CD4-positive, alpha-beta T cell treated with Interferon gamma for 1 hour (primary cell): ENCODE measurements around the gene GOLGA2.

Source experiments
- DNase-seq: peaks from one replicate; pipeline ENCODE4 v3.0.0-alpha.2; 2020

GOLGA2 gene, protein sequence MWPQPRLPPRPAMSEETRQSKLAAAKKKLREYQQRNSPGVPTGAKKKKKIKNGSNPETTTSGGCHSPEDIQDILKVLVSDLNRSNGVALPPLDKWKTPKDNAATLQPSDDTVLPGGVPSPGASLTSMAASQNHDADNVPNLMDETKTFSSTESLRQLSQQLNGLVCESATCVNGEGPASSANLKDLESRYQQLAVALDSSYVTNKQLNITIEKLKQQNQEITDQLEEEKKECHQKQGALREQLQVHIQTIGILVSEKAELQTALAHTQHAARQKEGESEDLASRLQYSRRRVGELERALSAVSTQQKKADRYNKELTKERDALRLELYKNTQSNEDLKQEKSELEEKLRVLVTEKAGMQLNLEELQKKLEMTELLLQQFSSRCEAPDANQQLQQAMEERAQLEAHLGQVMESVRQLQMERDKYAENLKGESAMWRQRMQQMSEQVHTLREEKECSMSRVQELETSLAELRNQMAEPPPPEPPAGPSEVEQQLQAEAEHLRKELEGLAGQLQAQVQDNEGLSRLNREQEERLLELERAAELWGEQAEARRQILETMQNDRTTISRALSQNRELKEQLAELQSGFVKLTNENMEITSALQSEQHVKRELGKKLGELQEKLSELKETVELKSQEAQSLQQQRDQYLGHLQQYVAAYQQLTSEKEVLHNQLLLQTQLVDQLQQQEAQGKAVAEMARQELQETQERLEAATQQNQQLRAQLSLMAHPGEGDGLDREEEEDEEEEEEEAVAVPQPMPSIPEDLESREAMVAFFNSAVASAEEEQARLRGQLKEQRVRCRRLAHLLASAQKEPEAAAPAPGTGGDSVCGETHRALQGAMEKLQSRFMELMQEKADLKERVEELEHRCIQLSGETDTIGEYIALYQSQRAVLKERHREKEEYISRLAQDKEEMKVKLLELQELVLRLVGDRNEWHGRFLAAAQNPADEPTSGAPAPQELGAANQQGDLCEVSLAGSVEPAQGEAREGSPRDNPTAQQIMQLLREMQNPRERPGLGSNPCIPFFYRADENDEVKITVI

DNA sequence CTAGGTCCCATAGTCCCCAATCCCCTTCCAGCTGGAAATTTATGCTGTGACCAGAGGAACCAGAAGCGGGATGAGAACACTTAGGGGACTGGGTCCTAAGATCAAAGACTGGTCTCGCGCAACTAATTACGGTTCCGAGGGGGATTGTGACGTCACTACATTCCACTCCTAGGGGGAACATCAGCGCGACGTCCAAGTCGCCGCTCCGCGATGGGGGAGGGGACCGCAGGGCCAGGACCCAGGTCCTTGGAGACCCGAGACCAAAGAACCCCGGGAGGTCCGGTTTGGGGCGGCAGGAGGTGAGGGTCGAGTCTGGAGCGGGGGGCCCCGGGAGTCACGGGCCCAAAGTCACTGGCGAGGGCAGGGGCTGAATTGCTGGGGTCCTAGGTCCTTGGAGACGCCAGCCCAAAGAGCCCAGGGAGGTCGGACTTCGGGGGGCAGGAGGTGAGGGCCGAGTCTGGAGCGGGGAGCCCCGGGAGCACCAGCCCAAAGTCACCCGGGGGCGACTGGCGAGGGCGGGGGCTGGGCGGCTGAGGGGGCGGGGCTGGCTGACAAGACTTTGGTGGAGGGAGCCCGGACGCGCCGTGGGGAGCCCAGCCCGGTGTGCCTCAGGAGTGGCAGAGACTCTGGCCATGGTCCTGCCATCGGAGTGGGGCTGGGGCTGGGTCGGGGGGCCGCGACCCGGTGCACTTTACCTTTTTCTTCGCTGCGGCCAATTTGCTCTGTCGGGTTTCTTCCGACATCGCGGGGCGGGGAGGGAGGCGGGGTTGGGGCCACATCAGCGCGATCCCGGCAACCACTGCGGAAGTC, at the start of gene GOLGA2:
Gene GOLGA2, minus strand, starts transcription at position 810 of the 810 bp plus-strand sequence. Its CDS starts 31 bp downstream, at position 779.
- DNase-seq: no peak

DNA sequence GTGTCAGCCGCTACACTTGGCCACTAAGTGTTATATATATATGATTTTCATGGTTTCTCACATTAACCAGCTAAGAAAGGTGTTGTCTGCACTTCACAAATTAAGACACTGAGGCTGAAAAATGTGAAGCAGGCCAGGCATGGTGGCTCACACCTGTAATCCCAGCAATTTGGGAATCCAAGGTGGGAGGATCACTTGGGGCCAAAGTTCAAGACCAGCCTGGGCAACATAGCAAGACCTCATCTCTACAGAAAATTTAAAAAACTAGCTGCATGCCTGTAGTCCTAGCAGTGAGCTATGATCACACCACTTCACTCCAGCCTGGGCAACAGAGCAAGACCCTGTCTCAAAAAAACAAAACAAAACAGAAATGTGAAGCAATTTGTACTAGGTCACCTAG, 48.6 kb upstream of the GOLGA2 start:
- no peak for DNase-seq

DNA sequence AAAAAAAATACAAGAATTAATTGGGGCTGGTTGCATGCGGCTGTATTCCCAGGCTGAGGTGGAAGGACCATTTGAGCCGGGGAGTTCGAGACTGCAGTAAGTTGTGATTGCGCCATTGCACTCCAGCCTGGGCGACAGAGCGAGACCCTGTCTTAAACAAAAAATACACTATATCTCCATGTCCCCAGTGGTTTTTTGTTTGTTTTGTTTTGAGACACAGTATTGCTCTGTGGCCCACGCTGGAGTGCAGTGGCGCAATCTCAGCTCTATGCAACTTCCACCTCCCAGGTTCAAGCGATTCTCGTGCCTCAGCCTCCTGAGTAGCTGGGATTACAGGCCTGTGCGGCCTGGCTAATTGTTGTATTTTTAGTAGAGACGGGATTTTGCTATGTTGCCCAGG, 48.0 kb upstream of the GOLGA2 start:
- DNase-seq: no peak

DNA sequence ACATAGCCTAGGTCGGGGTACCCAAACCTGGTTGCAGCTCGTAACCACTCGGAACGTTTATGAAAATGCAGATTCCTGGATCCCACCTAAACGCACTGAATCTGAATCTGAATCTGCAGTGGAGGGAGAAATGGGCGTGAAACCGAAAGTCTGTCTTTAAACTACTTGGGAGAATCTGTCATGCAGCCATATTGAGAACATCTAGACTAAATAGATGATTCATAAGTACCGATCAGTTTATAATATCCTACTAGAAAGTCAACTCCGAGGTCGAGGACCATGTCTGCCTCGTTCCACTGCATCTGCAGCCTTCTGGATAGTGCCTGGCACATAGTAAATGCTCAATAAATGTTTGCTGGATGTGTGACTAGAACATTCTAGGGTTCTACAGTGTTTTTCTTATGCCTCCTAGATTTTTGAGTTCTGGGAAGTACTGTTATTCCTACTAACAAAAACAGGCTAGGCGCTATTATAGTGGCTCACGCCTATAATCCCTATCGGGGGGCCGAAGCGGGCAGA, 47.5 kb upstream of the GOLGA2 start:
- DNase-seq: no peak

DNA sequence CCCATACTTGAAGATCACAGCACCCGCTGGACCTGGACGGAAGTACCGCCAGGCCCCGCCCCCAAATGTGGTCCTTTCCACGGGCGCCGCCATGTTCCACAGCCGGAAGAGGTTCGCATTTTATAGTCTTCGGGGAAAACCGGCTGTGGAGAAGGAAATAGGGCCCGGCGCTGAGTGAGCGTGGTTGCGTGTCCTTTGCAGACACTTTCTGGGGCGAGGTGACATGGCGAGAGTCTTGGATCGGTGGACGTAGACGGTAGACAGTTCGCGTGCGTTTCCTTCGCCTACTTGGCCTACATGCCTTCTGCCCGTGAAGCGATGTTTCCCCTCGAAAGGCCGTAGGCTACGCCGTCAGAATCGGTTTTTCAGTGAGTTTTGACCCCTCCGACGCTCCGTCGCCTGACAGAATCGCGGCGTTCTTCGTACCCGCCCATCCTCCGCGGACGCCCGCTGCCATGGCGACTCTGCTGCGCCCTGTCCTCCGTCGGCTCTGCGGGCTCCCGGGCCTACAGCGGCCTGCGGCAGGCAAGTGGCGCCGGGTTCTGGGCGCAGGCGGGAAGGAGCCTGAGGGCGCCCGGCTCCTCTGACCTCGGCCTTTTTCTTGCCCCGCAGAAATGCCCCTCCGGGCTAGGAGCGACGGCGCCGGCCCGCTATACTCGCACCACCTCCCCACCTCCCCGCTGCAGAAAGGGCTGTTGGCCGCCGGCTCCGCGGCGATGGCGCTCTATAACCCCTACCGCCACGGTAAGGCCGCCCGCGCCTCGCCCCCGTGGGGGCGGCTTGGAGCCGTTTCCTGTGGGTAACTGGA, 46.8 kb upstream of the GOLGA2 start, which contains the start of the genes COQ4 and TRUB2:
Gene COQ4, plus strand, starts transcription at position 436 of the 808 bp plus-strand sequence. Its CDS starts 20 bp downstream, at position 456.
Gene TRUB2, minus strand, starts transcription at position 44 of the 808 bp plus-strand sequence. Its CDS starts 39 bp downstream, at position 5.
- peak; percentile 90 for DNase-seq

DNA sequence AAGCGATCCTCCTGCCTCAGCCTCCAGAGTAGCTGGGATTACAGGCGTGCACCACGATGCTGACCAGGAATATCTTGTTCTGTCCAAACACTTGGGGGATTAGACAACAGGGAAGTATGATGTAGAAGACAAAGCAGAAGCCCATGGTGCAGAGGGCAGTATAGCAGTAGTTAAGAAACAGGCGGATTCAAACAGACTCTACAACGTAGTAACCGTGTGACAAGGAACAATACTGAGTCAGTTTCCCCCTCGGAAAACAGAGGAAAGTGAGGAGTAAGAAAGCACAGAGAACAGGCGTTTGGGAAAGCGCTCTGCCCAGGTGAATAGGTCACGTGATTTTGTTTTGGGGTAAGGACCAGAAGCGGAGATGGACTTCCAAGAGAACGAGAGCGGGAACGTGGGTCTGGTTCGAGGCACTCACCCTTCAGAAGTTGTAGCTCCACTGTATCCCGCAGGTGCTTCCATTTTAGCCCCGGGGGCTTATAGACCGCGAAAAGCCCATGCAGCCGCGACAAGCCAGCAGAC, 46.1 kb upstream of the GOLGA2 start:
- no peak for DNase-seq

DNA sequence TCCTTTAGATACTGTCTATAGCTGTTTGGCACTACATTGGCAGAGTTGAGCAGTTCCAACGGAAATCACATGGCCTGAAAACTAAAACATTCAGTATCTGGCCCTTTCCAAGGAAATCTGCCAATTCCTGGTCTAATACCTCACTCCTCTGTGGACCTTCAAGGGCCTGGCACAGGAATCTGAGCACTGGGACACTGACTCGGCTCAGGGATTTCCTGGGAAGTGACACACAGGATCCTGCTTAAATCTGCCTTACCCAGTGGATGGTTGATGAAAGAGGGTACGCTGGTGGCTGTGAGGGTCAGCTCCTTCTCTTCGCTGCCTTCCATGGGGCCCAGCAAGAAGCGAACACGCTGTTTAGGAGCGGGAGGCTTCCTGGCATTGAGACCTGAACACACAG, 45.5 kb upstream of the GOLGA2 start:
- DNase-seq: no peak

DNA sequence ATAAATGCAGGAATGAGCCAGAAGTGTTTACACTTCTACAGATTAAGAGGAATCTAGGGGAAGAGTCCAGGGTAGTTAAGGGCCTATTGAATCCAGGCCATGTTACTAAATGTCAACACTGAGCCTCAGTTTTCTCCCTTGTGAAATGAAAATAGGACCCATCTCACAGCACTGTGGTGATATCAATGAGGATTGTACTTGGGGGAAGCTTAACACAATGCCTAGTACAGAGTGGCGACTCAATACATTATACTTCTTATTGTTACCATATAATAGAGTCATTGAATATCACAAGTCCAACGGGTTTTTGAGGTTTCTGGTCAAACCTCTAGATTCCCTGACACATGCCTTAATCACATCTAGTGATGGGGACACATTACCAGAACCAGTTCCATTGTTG, 41.8 kb upstream of the GOLGA2 start:
- DNase-seq: no peak

DNA sequence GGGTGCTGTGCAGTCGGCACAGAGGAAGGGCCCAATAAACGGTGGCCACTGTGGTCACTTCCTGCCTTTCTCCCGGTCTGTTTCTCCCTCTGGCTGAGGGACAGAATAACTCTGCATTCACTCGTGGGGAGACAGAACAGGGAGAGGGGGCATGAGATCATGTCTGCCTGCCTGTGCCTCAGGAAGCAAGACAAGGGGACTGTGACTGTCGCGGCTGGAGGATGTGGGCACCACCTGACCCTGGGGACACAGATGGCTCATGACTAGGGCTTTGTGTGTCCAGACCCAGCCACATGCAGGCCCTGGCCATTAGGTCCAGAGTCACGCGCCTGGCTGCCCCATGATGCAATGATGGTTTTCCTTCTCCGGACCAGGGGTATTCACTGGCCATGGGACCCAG, 40.6 kb upstream of the GOLGA2 start:
- DNase-seq: no peak

DNA sequence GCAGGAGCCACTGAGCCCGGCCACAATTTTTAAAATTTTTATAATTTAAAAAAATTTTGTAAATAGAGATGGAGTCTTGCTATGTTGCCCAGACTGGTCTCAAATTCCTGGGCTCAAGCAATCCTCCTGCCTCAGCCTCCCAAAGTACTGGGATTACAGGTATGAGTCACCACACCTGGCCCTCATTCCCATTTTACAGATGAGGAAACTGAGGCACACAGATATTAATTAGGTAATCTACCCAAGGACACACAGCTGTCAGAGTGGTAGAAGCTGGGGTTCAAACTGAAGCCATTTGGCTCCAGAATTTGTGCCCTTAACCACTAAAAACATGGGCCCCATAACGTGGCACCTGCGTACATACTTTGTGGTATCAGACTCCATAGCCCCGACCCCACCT, 38.9 kb upstream of the GOLGA2 start:
- DNase-seq: no peak

DNA sequence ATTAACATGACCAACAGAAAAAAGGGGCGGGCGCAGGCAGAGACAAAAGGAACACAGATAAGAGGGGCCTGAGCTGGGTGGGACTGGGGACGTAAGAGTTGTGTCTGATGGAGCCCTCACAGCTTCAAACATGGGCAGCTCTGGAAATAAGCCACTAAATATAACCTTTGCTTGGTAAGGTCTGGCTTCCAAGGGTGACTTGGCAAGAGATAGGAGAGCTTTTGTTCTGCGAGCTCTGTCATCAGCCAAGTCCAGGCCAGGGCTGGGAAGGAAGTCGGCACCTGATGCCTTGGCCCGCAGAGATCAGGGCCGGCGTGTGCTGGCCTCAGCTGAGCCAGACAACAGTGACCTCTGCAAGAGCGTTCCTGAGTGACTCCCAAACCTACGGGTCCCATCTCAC, 34.7 kb upstream of the GOLGA2 start:
- DNase-seq: no peak

DNA sequence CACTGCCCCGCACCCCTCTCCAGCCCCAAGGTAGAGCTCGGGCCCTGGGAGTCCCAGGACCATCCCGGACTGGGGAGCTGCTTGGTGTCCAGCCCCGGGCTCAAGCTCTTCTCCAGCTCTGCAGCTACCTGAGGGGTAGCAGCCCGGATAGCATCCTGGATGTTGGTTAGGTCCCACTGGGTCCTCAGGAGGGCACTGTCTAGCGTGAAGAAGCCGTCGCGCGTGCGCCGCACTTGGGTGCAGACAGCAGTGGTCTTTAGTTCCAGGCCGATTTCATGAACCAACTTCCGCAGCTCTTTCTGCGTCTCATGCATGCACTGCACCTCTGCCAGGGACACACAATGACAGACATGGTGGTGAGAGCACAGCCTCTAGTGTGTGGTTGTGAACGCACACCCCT, 33.7 kb upstream of the GOLGA2 start:
- no peak for DNase-seq

DNA sequence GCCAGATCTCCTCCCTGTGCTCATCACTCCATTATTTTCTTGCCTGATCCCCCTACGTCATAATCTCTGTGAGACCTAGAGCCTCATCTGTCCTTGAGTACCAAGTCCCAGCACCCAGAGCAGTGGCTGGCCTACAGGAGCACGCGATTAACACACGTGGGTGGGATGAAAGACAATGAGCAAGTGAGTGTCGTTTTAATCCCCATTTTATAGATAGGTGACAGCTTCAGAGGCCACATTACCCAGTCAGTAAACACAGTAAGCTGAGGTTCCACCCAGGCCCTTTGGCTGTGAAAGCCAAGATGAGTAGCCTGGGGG, 29.1 kb upstream of the GOLGA2 start:
- DNase-seq: no peak

DNA sequence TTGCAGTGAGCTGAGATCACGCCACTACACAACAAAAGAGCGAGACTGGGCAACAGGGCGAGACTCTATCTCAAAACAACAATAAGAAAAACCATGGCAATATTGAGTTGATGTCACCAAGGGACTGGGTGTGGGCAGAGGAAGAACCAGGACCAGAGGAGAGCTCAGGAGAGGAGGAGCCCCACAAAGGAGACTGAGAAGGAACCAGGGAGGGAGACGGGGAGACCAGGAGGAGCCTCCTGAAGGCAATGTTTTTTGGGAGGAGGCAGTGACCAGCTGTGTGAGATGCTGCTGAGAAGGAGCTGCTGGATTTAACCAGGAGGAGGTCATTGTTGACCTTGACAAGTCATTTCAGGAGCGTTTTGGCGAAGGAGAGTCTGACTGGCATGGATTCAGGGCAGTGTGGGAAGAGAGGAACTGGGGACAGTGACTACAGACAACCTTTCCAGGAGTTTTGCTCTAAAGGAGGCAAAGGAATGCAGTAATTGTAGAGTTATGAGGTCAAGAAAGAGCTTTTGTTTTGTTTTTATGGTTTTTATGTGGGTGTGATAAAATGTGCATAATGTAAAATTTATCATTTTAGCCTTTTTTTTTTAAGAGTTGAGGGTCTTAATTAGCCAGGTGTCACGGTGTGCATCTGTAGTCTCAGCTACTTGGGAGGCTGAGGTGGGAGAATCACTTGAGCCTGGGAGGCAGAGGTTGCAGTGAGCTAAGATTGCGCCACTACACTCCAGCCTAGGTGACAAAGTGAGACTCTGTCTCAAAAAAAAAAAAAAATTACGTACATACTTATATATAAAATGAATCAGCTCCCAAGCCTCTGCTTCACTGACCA, 28.5 kb upstream of the GOLGA2 start:
- DNase-seq: no peak

DNA sequence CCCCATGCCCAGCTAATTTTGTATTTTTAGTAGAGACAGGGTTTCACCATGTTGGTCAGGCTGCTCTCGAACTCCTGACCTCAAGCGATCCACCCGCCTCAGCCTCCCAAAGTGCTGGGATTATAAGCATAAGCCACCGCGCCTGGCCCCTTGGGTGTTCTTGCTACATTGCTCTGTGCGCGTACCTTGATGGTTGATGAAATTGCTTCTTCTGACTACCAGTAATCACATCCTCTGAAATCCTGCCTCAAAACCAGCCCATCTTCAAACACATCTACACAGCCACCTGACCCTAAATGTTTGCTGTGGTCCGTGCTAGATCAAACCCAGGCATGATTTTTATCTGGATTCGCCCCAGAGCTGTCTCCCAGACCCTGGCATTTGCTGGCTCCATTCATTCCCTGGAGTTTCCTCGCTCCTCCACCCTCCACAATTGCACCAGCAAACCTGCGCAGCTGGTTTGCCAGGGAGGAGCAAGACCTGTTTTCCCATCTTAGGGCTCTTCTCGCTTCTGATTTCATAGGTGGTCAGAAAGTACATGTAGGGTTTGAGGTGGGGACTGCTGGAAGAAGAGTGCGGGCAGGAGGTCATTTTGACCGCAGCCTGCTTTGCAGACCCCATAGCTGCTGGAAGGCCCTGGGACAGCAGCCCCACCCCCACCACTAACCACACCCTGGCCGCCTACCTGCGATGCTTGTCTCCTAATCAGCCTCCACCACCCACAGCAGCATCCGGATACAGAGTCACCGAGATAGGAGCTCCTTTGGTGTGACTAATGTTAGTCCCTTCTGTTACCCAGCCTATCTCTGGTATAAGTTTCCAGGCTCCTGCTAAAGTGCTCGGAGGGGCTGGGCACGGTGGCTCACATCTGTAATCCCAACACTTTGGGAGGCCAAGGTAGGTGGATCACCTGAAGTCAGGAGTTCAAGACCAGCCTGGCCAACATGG, 23.0 kb upstream of the GOLGA2 start:
- no peak for DNase-seq

DNA sequence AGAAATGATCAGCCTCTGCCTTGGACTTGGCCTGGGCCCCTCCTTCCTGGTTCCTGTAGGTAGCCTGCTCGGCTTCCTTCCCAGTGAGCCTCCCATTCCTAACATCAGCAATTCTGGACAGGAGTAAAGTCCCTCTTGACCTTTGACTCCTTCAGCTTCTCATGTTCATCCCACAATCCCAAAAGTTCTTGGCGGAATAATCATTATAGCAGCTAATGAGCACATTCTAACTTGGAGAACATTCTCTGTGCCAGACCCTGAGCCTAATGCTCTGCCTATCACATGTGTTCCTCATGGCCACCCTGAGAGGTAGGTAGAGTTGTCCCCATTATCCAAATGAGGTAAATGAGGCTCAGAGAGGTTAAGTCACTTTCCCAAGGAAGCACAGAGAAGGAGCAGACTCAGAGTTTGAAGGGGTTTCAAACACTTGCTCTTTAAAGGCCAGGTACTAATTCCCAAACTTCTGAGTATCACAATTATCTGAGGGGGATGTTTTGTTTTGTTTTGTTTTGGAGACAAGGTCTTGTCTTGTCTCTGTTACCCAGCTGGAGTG, 21.5 kb upstream of the GOLGA2 start:
- DNase-seq: no peak

DNA sequence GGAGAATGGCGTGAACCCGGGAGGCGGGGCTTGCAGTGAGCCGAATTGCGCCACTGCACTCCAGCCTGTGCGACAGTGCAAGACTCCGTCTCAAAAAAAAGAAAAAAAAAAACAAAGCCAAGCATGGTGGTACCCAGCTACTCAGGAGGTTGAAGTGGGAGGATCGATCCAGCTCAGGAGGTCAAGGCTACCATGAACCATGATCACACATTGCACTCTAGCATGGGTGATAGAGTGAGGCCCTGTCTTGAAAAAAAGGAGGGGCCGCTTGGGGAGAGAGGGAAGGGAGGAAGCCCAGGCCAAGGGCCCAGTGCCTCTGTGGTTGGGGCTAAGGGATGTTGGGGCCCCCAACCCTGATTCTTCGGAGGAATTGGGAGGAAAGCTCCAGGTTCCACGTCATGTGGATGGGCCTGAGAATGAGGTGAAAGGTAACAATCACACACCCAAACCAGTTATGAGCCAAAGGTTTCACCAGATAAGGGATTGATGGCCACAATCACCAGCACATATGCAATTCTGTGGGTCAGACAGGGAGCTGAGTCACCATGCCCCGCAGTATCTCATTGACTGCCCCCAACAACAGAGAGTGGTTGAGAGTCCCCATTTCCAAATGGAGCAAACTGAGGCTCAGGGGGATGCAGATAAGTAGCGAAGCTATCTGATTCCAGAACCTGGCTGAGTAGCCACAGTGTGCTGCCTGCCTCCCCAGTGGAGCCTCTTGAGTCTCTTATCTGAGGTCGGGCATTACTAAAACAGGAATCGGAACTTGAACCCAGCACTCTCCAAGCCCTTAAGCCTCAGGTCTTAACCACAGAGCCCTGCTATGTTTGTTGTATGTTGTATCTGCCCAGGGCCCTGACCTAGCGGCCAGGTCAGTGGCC, 20.8 kb upstream of the GOLGA2 start:
- DNase-seq: no peak

DNA sequence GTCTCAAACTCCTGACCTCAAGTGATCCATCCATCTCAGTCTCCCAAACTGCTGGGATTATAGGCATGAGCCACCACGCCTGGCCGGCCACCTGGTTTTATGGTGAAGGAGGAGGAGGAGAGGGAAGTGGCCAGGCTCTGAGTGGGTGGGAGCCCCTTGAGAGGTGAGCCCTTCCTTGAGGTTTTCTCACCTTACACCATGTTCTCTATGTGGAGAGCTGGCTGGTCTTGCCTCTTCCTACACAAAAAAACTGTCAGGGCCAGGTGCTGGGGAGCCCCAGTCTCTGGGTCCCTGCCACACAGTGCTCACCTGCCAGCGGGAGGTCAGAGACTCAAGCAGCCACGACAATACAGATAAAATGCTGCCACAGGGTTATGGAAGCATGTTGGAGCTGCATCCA, 18.3 kb upstream of the GOLGA2 start:
- DNase-seq: no peak
